Activated T-cell treated with anti-CD3 and anti-CD28 coated beads, Interleukin-2, amount 50 U/mL, for 24 hours (primary cell): Measurements from ENCODE around the gene ZC3H4.
"Not testable (repeated sequence)": the region's sequence is repeated elsewhere in the genome, so short reads cannot be mapped to it uniquely, and the experiment has no call there.

ENCODE experiments used
- DNase-seq: peaks from one replicate; pipeline ENCODE4 v3.0.0-alpha.2; 2020
- H3K27ac Mint-ChIP-seq: 2 replicates; pipeline ENCODE4 v1.8.0; 2020; ENCODE audit warnings: mild to moderate bottlenecking, mixed read lengths
- H3K27me3 Mint-ChIP-seq: 2 replicates; pipeline ENCODE4 v1.8.0; 2020; ENCODE audit warnings: mixed read lengths
- H3K36me3 Mint-ChIP-seq: 2 replicates; pipeline ENCODE4 v1.8.0; 2020; ENCODE audit warnings: low read depth, mixed read lengths
- H3K4me1 Mint-ChIP-seq: 2 replicates; pipeline ENCODE4 v1.8.0; 2020; ENCODE audit warnings: low read depth, mixed read lengths
- H3K4me3 Mint-ChIP-seq: 2 replicates; pipeline ENCODE4 v1.8.0; 2020; ENCODE audit warnings: mild to moderate bottlenecking, moderate library complexity, mixed read lengths
- H3K9me3 Mint-ChIP-seq: 2 replicates; pipeline ENCODE4 v1.8.0; 2020; ENCODE audit warnings: mixed read lengths

ZC3H4 gene

DNA sequence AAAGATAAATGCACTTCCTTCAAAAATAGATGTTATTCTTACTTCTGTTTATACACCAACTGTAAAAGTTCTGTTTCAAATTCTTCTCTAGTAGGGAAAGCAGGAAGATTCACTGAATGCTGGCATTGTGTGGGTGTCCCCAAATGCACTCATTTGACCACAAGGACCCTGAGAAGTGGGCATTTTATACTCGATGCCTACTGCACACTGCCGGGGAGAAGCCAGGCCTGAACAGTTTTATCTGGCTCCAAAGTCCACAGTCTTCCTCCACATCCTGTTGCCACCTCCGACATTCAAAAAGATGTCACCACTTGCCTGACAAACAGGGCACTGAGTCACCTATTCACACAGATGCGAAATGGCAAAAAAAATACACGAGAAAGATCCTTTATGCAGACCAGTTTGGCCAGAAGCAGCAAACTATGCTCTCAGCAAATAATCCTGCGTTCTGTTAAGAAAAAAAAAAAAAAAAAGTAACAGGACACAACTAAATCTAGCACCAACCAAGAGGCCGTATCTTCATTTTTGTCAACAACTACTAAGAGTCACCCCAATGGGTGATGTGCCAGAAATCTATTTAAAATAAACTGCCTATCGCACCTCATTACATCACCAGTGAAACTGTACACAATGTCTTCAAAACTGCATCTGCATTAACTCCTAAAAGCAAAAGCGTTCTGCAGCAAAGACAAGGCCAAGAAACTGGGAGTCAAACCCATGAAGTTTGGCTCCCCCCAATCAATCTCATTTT, 6.2 kb downstream of the ZC3H4 start:
- H3K36me3 Mint-ChIP-seq: peaks cover 88% of the 10 kb centered on the region
- no peaks in the 10 kb centered on the region for H3K27me3 Mint-ChIP-seq
- peaks cover 64% of the 10 kb centered on the region for H3K4me1 Mint-ChIP-seq
- peak overlapping the region; percentile 100 for H3K27ac Mint-ChIP-seq
- no peaks in the 10 kb centered on the region for H3K9me3 Mint-ChIP-seq
- peak; percentile 45 for DNase-seq
- H3K4me3 Mint-ChIP-seq: peak overlapping the region; percentile 93

- DNase-seq: no peak
- H3K9me3 Mint-ChIP-seq: no peaks in the 10 kb centered on the region
- peaks cover 92% of the 10 kb centered on the region for H3K36me3 Mint-ChIP-seq
- peak overlapping the region; percentile 100 for H3K27ac Mint-ChIP-seq
- H3K4me1 Mint-ChIP-seq: peaks cover 69% of the 10 kb centered on the region
- H3K27me3 Mint-ChIP-seq: no peaks in the 10 kb centered on the region
- H3K4me3 Mint-ChIP-seq: peak overlapping the region; percentile 93
Measured at GRCh38 chr19:47106821-47107201, 6.8 kb downstream of the ZC3H4 start.

- no peak for DNase-seq
- Mint-ChIP-seq H3K36me3 (peaks cover 85% of the 10 kb centered on the region), H3K4me3 (no peak overlapping the region), H3K27ac (peak overlapping the region; percentile 82), H3K4me1 (peaks cover 70% of the 10 kb centered on the region), H3K27me3 (no peaks in the 10 kb centered on the region), H3K9me3 (no peaks in the 10 kb centered on the region)
Measured at GRCh38 chr19:47105874-47106273, 7.7 kb downstream of the ZC3H4 start.

DNA sequence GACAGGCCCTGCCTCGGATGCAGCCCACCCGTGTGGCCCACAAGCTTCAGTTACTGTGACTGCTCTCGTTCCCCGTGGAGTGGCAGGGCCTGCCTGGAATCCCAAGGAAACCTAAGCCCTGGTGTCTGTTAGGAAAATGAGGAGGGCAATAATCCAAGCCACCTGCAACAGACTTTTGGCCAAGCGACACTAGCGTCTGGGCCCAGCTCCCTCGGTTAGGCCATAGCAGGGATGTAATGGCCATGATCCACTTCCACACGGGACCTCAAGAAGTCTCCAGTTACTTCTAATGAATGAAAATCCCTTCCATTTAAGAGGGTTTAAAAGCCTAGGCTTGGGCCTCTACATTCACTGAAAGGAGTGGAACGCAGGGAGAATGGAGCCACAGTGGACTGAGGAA, 8.9 kb downstream of the ZC3H4 start:
- no peak for DNase-seq
- peaks cover 84% of the 10 kb centered on the region for H3K36me3 Mint-ChIP-seq
- no peak overlapping the region for H3K27ac Mint-ChIP-seq
- H3K4me3 Mint-ChIP-seq: no peak overlapping the region
- no peaks in the 10 kb centered on the region for H3K27me3 Mint-ChIP-seq
- H3K9me3 Mint-ChIP-seq: no peaks in the 10 kb centered on the region
- peaks cover 76% of the 10 kb centered on the region for H3K4me1 Mint-ChIP-seq

GRCh38 chr19:47102346-47103060, 11.1 kb downstream of the ZC3H4 start:
- H3K27ac Mint-ChIP-seq: peak overlapping the region; percentile 64
- H3K4me1 Mint-ChIP-seq: peaks cover 70% of the 10 kb centered on the region
- no peak for DNase-seq
- H3K36me3 Mint-ChIP-seq: peaks cover 79% of the 10 kb centered on the region
- no peaks in the 10 kb centered on the region for H3K27me3 Mint-ChIP-seq
- no peaks in the 10 kb centered on the region for H3K9me3 Mint-ChIP-seq
- no peak overlapping the region for H3K4me3 Mint-ChIP-seq

DNA sequence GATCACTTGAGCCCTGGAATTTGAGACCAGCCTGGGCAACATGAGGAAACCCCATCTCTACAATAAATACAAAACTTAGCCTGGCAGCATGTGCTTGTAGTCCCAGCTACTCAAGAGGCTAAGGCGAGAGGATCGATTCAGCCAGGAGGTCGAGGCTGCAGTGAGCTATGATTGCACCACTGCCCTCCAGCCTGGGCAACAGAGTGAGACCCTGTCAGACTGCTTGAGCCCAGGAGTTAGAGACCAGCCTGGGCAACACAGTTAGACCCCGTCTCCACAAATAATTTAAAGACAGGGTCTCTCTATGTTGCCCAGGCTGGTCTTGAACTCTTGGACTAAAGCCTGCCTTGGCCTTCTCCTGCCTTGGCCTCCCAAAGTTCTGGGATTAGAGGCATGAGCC, 12.5 kb downstream of the ZC3H4 start:
- not testable (repeated sequence) for H3K4me3 Mint-ChIP-seq
- Mint-ChIP-seq H3K36me3 (peaks cover 79% of the 10 kb centered on the region), H3K4me1 (peaks cover 70% of the 10 kb centered on the region)

GRCh38 chr19:47100290-47100689, 13.3 kb downstream of the ZC3H4 start:
- H3K9me3 Mint-ChIP-seq: no peaks in the 10 kb centered on the region
- no peak for DNase-seq
- H3K36me3 Mint-ChIP-seq: peaks cover 77% of the 10 kb centered on the region
- H3K4me1 Mint-ChIP-seq: peaks cover 70% of the 10 kb centered on the region
- H3K27me3 Mint-ChIP-seq: no peaks in the 10 kb centered on the region
- no peak overlapping the region for H3K4me3 Mint-ChIP-seq
- peak overlapping the region; percentile 37 for H3K27ac Mint-ChIP-seq

More for the DNA sequence above, 12.5 kb downstream of the ZC3H4 start:
- H3K27ac Mint-ChIP-seq, DNase-seq, H3K27me3 Mint-ChIP-seq, H3K9me3 Mint-ChIP-seq: not testable (repeated sequence)

- Mint-ChIP-seq H3K27me3 (no peaks in the 10 kb centered on the region), H3K4me1 (peaks cover 73% of the 10 kb centered on the region), H3K9me3 (no peaks in the 10 kb centered on the region), H3K27ac (peak overlapping the region; percentile 18), H3K4me3 (no peak overlapping the region), H3K36me3 (peaks cover 75% of the 10 kb centered on the region)
- DNase-seq: no peak
Measured at GRCh38 chr19:47099576-47100050, 14.0 kb downstream of the ZC3H4 start.

DNA sequence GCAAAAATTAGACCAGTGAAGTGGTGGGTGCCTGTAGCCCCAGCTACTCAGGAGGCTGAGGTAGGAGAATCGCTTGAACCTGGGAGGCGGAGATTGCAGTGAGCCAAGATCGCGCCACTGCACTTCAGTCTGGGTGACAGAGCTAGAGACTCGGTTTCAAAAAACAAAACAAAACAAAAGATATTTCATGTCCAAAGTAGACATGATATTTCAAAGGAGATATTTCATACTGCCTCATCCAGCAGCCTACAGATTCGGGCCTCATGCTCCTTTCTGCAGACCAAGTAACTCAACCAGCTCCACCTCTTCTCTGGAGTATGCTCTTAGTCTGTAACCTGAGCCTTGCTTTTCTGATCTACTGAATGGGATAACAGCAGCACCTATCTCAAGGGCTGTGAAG, 15.0 kb downstream of the ZC3H4 start:
- no peaks in the 10 kb centered on the region for H3K27me3 Mint-ChIP-seq
- H3K4me1 Mint-ChIP-seq: peaks cover 76% of the 10 kb centered on the region
- H3K4me3 Mint-ChIP-seq: no peak overlapping the region
- peaks cover 79% of the 10 kb centered on the region for H3K36me3 Mint-ChIP-seq
- no peaks in the 10 kb centered on the region for H3K9me3 Mint-ChIP-seq
- DNase-seq: no peak
- H3K27ac Mint-ChIP-seq: peak overlapping the region; percentile 72

GRCh38 chr19:47097396-47098201, 16.0 kb downstream of the ZC3H4 start:
- Mint-ChIP-seq H3K4me3 (no peak overlapping the region), H3K36me3 (peaks cover 81% of the 10 kb centered on the region), H3K9me3 (no peaks in the 10 kb centered on the region), H3K27ac (peak overlapping the region; percentile 96), H3K27me3 (no peaks in the 10 kb centered on the region), H3K4me1 (peaks cover 77% of the 10 kb centered on the region)
- no peak for DNase-seq

- Mint-ChIP-seq H3K27me3 (no peaks in the 10 kb centered on the region), H3K4me3 (no peak overlapping the region), H3K27ac (peak overlapping the region; percentile 96), H3K9me3 (no peaks in the 10 kb centered on the region), H3K4me1 (peaks cover 73% of the 10 kb centered on the region), H3K36me3 (peaks cover 81% of the 10 kb centered on the region)
- no peak for DNase-seq
Measured at GRCh38 chr19:47096721-47097120, 16.9 kb downstream of the ZC3H4 start.

- H3K27me3 Mint-ChIP-seq: no peaks in the 10 kb centered on the region
- H3K27ac Mint-ChIP-seq: peak overlapping the region; percentile 96
- no peak for DNase-seq
- peaks cover 82% of the 10 kb centered on the region for H3K36me3 Mint-ChIP-seq
- no peaks in the 10 kb centered on the region for H3K9me3 Mint-ChIP-seq
- H3K4me1 Mint-ChIP-seq: peaks cover 73% of the 10 kb centered on the region
- H3K4me3 Mint-ChIP-seq: peak overlapping the region; percentile 71
Measured at GRCh38 chr19:47096100-47096704, 17.4 kb downstream of the ZC3H4 start.

DNA sequence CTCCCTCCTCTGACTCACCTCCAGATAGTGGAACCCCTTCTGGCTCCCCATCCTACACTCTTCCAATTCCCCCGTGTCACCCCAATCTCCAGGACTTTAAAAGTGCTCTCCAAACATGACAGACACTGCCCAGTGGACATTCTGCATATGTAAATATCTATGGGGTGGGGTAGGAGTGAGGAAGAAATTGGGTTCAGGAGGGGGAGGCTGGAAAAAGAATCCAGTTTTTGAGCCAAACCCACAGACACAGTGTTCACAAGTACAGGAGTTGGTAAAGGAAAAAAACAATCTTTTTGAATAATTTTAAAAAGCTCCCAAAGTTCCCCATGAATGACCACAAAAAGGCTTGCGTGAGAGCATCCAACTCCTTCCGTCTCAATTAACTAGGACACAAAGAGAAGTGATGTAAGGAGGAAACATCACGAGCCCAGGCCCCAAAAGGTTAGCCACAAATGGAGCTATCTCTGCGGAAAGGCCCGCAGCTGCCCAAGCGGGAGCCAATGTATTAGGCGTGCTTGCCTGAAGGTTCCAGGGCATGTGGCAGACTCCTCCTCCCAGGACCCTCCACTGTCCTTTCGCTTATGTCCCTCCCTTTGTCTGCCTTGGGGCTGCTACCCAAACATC, 18.0 kb downstream of the ZC3H4 start:
- Mint-ChIP-seq H3K4me1 (peaks cover 75% of the 10 kb centered on the region), H3K27ac (peak overlapping the region; percentile 96), H3K36me3 (peaks cover 87% of the 10 kb centered on the region), H3K27me3 (no peaks in the 10 kb centered on the region), H3K4me3 (peak overlapping the region; percentile 71), H3K9me3 (no peaks in the 10 kb centered on the region)
- no peak for DNase-seq
